Measurements from ENCODE around the gene AKT1.

AKT1 gene

DNA sequence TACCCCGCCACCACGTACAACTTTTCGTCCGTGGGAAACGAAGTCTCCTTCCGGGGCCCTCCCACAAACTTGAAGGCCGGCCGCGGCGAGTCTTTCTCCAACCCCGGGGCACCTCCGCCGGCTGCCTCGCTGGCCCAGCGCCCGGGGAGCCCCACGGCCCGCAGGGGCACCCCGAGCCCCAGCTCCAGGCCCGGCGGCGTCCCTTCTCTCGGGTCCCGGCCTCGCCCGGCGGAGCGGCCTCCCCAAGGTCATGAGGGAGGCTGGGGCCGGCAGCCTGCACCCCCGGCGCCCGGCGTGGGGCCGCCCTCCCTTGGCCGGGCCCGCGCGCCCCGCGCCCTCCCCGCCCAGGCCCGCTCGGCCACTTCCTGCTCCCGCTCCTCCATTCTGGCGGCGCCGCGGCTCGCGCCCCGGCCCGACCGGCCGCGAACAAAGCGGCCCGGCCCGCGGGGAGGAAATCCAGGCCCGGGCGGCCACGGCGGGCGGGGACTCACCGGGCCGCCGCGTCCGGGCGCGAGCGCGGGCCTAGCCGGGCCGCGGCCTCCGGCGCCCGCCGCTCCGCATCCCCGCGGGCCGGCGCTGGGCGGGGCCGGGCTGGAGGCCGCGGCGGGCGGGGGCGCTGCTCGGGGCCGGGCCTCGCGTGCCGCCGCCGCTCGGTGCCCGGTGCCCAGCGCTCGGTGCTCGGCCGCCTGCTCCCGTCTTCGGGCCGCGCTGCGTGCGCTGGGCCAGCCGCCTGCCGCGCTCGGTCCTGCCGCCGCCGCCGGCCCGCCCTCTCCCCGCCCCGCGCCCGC lies at the start of gene AKT1:
TSS of gene AKT1 (minus strand) at position 756 of the 788 bp plus-strand sequence. CDS start 3,105 bp downstream, outside the sequence.
- peaks cover 64% of the 10 kb centered on the region for H3K4me1 Mint-ChIP-seq
- TF ChIP-seq, protein P1, sequence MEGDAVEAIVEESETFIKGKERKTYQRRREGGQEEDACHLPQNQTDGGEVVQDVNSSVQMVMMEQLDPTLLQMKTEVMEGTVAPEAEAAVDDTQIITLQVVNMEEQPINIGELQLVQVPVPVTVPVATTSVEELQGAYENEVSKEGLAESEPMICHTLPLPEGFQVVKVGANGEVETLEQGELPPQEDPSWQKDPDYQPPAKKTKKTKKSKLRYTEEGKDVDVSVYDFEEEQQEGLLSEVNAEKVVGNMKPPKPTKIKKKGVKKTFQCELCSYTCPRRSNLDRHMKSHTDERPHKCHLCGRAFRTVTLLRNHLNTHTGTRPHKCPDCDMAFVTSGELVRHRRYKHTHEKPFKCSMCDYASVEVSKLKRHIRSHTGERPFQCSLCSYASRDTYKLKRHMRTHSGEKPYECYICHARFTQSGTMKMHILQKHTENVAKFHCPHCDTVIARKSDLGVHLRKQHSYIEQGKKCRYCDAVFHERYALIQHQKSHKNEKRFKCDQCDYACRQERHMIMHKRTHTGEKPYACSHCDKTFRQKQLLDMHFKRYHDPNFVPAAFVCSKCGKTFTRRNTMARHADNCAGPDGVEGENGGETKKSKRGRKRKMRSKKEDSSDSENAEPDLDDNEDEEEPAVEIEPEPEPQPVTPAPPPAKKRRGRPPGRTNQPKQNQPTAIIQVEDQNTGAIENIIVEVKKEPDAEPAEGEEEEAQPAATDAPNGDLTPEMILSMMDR (IDR thresholded peaks at IDR 0.05): no peak
- H3K4me3 Mint-ChIP-seq: peak within 1 kb of the TSS; percentile 90
- H3K9me3 Mint-ChIP-seq: no peaks in the 10 kb centered on the region
- peaks cover 16% of the 10 kb centered on the region for H3K27me3 Mint-ChIP-seq (ENCODE audit: low read depth, poor library complexity)
- H3K36me3 Mint-ChIP-seq (ENCODE audit: low read depth): no peaks in the 10 kb centered on the region
- peak within 1 kb of the TSS; percentile 22 for H3K27ac Mint-ChIP-seq
- peak; percentile 48 for DNase-seq

DNA sequence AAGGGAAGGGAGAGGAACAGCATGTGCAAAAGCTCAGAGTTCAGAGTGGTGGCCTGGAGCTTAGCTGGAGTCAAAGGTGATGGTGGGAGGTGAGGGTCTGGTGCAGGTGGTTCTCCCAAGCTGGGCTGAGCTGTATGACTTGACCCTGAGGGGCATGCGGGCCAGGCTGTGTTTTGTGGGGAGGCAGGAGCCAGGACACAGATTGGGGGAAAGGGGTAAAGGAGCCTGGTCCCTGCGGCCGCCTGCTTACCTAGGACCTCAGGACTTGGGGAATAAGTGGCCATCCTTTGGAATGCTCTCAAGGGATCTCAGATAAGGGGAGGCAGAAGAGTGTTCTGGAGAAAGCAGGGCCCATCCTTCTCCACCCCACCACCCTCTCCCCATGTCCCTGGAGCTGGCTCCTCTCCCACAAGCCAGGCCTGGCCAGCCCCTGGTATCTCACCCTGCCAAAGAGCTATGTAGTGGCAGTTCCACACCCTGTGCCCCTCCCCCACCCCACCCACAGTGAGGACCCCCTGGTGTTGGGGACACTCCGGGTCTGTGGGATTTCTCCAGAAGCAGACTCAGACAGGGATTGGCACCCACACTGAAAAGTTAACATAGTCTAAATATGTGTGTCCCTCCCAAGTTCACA lies 49.6 kb upstream of the AKT1 start:
- Mint-ChIP-seq H3K27ac (no peak overlapping the region), H3K36me3 (ENCODE audit: low read depth) (no peaks in the 10 kb centered on the region), H3K9me3 (peaks cover 23% of the 10 kb centered on the region), H3K4me1 (peaks cover 12% of the 10 kb centered on the region), H3K27me3 (ENCODE audit: low read depth, poor library complexity) (peaks cover 97% of the 10 kb centered on the region), H3K4me3 (no peak overlapping the region)
- no peak for DNase-seq
- TF ChIP-seq, protein P1 (IDR thresholded peaks at IDR 0.05): no peak

GRCh38 chr14:104844306-104845032 lies 48.9 kb upstream of the AKT1 start:
- TF ChIP-seq, protein P1 (IDR thresholded peaks at IDR 0.05): no peak
- H3K4me1 Mint-ChIP-seq: peaks cover 12% of the 10 kb centered on the region
- H3K9me3 Mint-ChIP-seq: peaks cover 23% of the 10 kb centered on the region
- H3K27ac Mint-ChIP-seq: no peak overlapping the region
- H3K36me3 Mint-ChIP-seq (ENCODE audit: low read depth): no peaks in the 10 kb centered on the region
- DNase-seq: no peak
- H3K4me3 Mint-ChIP-seq: peak overlapping the region; percentile 77
- H3K27me3 Mint-ChIP-seq (ENCODE audit: low read depth, poor library complexity): peaks cover 99% of the 10 kb centered on the region

GRCh38 chr14:104843442-104844305 lies 48.1 kb upstream of the AKT1 start:
- Mint-ChIP-seq H3K36me3 (ENCODE audit: low read depth) (no peaks in the 10 kb centered on the region), H3K9me3 (peaks cover 29% of the 10 kb centered on the region), H3K4me1 (peaks cover 12% of the 10 kb centered on the region), H3K4me3 (peak overlapping the region; percentile 77), H3K27ac (no peak overlapping the region), H3K27me3 (ENCODE audit: low read depth, poor library complexity) (peaks cover 100% of the 10 kb centered on the region)
- peak; percentile 58 for DNase-seq
- TF ChIP-seq, protein P1 (IDR thresholded peaks at IDR 0.05): no peak

DNA sequence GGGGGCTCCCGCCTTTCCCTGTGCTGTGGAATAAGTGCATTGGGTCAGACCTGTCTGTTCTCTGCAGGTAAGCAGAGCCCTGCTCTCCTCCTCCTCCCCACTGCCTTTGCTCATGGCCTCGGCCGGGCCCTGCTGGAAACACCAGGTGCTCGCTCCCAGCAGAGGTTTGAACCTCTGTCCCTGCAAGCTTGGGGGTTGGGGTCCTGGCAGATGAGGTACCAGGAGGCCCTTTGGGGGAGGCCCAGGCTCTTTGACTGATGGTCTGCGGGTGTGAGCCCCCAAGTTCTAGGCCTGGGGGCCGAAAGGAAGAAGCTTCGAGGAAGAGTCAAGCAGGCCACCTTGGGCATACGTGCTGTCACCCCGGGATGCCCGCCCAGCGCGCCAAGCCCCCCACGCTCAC lies 47.5 kb upstream of the AKT1 start:
- TF ChIP-seq, protein P1 (IDR thresholded peaks at IDR 0.05): no peak
- Mint-ChIP-seq H3K4me3 (no peak overlapping the region), H3K27ac (no peak overlapping the region), H3K4me1 (peaks cover 12% of the 10 kb centered on the region), H3K27me3 (ENCODE audit: low read depth, poor library complexity) (peaks cover 99% of the 10 kb centered on the region), H3K9me3 (peaks cover 33% of the 10 kb centered on the region), H3K36me3 (ENCODE audit: low read depth) (no peaks in the 10 kb centered on the region)
- DNase-seq: no peak

Measured in nephron progenitor cell (in vitro differentiated cells).